ENCODE results near the gene CAMTA1. TPM values are rescaled to one million over a fixed set of nuclear protein-coding genes. Genes with fewer than 3 reads are reported as not detected.

Gene CAMTA1
- 44.1 and 63.1 TPM in 2 replicates for polyA plus RNA-seq (2012; rRNA removed)
- 86.4 and 126 TPM in 2 replicates for polyA plus RNA-seq (2012; cell fraction: cytosol; rRNA removed)
- 17.2 and 18.0 TPM in 2 replicates for polyA plus RNA-seq (2012; cell fraction: nucleus; rRNA removed)

DNA sequence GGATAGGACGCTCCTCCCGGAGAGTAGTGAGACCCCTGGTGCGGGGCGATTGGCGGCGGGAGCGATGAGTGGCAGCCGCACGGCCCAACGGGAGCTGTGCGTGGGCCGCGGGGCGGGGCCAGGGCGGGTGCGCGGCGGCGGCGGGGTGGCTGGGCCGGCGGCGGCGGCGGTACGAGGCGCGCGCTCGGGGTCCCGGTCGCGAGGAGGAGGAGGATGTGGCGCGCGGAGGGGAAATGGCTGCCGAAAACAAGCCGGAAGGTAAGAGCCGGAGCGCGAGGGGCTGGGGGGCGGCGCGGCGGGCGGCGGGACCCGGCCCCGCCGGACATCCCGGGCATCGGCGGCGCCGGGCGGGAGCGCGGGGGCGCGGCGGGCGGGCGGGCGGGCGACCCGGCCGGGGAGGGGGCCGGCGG is at the start of gene CAMTA1:
CAMTA1 (plus strand) TSS at position 137 of the 410 bp plus-strand sequence; CDS start at position 214, 77 bp downstream.
- no peaks in the 10 kb centered on the region for H3K9me3 ChIP-seq
- H3K4me3 ChIP-seq (ENCODE audit: low read depth in 2 of 2, low read length in 1 of 2): peak within 1 kb of the TSS; percentile 79 to 84
- no peaks in the 10 kb centered on the region for H3K9me2 ChIP-seq
- WGBS (ENCODE audit: low lambda C conversion rate): 0% methylated on average over 1 of the region's 69 CpGs
- CTCF ChIA-PET: interaction anchor here (0.6 to 2.6 kb wide), 8 partner anchors 8 to 862 kb away, joined by 3 to 10 read pairs (median 4); no protein-coding TSS in a partner anchor
- H2AFZ ChIP-seq (ENCODE audit: low read depth): peak within 1 kb of the TSS; percentile 94
- peaks cover 51% of the 10 kb centered on the region for H3K79me2 ChIP-seq (ENCODE audit: insufficient read depth)
- H3K9ac ChIP-seq: peak within 1 kb of the TSS; percentile 88
- peak within 1 kb of the TSS; percentile 92 to 96 for H3K27ac ChIP-seq (ENCODE audit: low read depth in 2 of 2, low read length in 1 of 2)
- no peaks in the 10 kb centered on the region for H3K27me3 ChIP-seq (ENCODE audit: insufficient read depth)
- H3K4me1 ChIP-seq (ENCODE audit: control insufficient read depth in 1 of 2, insufficient read depth in 2 of 2, low read depth in 1 of 2, low read length in 1 of 2): peaks cover 0 to 14% of the 10 kb centered on the region in 2 experiments; a peak in 3 of 4 replicates
- no peak for TF ChIP-seq CHD2 (IDR thresholded peaks at IDR 0.05; ENCODE audit: low read length, partially characterized antibody)
- TF ChIP-seq, protein P1, sequence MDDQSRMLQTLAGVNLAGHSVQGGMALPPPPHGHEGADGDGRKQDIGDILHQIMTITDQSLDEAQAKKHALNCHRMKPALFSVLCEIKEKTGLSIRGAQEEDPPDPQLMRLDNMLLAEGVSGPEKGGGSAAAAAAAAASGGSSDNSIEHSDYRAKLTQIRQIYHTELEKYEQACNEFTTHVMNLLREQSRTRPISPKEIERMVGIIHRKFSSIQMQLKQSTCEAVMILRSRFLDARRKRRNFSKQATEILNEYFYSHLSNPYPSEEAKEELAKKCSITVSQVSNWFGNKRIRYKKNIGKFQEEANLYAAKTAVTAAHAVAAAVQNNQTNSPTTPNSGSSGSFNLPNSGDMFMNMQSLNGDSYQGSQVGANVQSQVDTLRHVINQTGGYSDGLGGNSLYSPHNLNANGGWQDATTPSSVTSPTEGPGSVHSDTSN (IDR thresholded peaks at IDR 0.05): peak; percentile 98
- no peak for TF ChIP-seq FOXJ3 (CRISPR knock-in tag; IDR thresholded peaks at IDR 0.05)
- TF ChIP-seq RCOR1 (IDR thresholded peaks at IDR 0.05; ENCODE audit: low read length): no peak
- no peak for TF ChIP-seq EZH2phosphoT487 (IDR thresholded peaks at IDR 0.05; ENCODE audit: borderline replicate concordance, low read depth)
- no peak for TF ChIP-seq SMC3 (IDR thresholded peaks at IDR 0.05; ENCODE audit: low read depth, low read length)
- no peak for TF ChIP-seq NFIC (IDR thresholded peaks at IDR 0.05; ENCODE audit: borderline replicate concordance)
- no peak for TF ChIP-seq FOSL2 (IDR thresholded peaks at IDR 0.05; ENCODE audit: borderline replicate concordance, low read depth)
- TF ChIP-seq, protein P2, sequence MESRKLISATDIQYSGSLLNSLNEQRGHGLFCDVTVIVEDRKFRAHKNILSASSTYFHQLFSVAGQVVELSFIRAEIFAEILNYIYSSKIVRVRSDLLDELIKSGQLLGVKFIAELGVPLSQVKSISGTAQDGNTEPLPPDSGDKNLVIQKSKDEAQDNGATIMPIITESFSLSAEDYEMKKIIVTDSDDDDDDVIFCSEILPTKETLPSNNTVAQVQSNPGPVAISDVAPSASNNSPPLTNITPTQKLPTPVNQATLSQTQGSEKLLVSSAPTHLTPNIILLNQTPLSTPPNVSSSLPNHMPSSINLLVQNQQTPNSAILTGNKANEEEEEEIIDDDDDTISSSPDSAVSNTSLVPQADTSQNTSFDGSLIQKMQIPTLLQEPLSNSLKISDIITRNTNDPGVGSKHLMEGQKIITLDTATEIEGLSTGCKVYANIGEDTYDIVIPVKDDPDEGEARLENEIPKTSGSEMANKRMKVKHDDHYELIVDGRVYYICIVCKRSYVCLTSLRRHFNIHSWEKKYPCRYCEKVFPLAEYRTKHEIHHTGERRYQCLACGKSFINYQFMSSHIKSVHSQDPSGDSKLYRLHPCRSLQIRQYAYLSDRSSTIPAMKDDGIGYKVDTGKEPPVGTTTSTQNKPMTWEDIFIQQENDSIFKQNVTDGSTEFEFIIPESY (IDR thresholded peaks at IDR 0.05; ENCODE audit: borderline replicate concordance, low read depth): no peak
- peak; percentile 43; the same call in 1 of the 2 replicates for TF ChIP-seq TAF1 (IDR thresholded peaks at IDR 0.05; ENCODE audit: borderline replicate concordance, low read depth, low read length)
- TF ChIP-seq, protein P3, sequence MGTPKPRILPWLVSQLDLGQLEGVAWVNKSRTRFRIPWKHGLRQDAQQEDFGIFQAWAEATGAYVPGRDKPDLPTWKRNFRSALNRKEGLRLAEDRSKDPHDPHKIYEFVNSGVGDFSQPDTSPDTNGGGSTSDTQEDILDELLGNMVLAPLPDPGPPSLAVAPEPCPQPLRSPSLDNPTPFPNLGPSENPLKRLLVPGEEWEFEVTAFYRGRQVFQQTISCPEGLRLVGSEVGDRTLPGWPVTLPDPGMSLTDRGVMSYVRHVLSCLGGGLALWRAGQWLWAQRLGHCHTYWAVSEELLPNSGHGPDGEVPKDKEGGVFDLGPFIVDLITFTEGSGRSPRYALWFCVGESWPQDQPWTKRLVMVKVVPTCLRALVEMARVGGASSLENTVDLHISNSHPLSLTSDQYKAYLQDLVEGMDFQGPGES (IDR thresholded peaks at IDR 0.05; ENCODE audit: low read depth, low read length): no peak
- DNase-seq: peak; percentile 98
- peak within 1 kb of the TSS; percentile 94 for H3K4me2 ChIP-seq
- H3F3A ChIP-seq (replicated peaks; ENCODE audit: insufficient read depth): peaks cover 6% of the 10 kb centered on the region
- H4K20me1 ChIP-seq (ENCODE audit: insufficient read depth): peaks cover 38% of the 10 kb centered on the region
- peaks cover 3 to 4% of the 10 kb centered on the region in 2 experiments for H3K36me3 ChIP-seq (replicated peaks in 1 of 2; ENCODE audit: control insufficient read depth in 1 of 2, insufficient read depth in 2 of 2, low read length in 1 of 2)
- POLR2A ChIA-PET: interaction anchor here (0.6 to 1.2 kb wide), 4 partner anchors 84 to 844 kb away, joined by 3 to 4 read pairs (median 3); partner anchors contain the start of genes DNAJC11 and PLEKHG5
